Uterus (tissue), 2 donors: ENCODE data around the gene S100Z.

ENCODE experiments used
- POLR2A ChIP-seq, 2 donors: fragments of 450-650 bp; IDR thresholded peaks; one replicate each; pipeline ENCODE4 v1.6.1; 2016; ENCODE audit warnings: antibody characterized with exemption in 2 of 2, mild to moderate bottlenecking in 1 of 2, moderate library complexity in 1 of 2
- TF ChIP-seq, protein P1 (sequence below), 4 experiments: fragments of 200-600 bp in 2 of 4; fragments of 450-650 bp in 2 of 4; sonication (generic) in 2 of 4; IDR thresholded peaks; one replicate each; pipeline ENCODE4 v1.5.1; 2016 to 2019; ENCODE audit warnings: antibody characterized with exemption in 4 of 4, mild to moderate bottlenecking in 2 of 4, moderate library complexity in 1 of 4

DNA sequence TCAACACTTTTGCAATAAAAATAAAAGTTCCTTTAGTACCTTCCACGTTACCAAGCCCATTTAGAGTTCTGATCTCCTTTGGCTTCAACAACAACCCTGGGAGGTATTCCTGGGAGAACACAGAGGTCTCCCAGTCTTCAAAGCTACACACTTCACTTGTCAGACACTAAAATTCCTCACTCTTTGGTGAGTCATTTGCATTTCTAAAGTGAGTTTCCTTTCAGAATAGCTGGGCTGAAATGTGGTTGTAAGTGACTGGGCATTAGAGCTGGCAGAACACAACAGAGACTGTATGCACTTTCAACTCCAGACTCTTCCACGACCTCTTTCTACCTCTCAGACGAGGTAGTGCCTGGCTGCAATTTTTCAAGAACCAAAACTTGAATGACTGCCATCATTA lies 42.5 kb upstream of the S100Z start:
- no peak for TF ChIP-seq POLR2A (IDR thresholded peaks at IDR 0.05)
- TF ChIP-seq, protein P1, sequence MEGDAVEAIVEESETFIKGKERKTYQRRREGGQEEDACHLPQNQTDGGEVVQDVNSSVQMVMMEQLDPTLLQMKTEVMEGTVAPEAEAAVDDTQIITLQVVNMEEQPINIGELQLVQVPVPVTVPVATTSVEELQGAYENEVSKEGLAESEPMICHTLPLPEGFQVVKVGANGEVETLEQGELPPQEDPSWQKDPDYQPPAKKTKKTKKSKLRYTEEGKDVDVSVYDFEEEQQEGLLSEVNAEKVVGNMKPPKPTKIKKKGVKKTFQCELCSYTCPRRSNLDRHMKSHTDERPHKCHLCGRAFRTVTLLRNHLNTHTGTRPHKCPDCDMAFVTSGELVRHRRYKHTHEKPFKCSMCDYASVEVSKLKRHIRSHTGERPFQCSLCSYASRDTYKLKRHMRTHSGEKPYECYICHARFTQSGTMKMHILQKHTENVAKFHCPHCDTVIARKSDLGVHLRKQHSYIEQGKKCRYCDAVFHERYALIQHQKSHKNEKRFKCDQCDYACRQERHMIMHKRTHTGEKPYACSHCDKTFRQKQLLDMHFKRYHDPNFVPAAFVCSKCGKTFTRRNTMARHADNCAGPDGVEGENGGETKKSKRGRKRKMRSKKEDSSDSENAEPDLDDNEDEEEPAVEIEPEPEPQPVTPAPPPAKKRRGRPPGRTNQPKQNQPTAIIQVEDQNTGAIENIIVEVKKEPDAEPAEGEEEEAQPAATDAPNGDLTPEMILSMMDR (IDR thresholded peaks at IDR 0.05) = no peak
